Measurements from ENCODE around the gene ANO7.

The ANO7 gene

DNA sequence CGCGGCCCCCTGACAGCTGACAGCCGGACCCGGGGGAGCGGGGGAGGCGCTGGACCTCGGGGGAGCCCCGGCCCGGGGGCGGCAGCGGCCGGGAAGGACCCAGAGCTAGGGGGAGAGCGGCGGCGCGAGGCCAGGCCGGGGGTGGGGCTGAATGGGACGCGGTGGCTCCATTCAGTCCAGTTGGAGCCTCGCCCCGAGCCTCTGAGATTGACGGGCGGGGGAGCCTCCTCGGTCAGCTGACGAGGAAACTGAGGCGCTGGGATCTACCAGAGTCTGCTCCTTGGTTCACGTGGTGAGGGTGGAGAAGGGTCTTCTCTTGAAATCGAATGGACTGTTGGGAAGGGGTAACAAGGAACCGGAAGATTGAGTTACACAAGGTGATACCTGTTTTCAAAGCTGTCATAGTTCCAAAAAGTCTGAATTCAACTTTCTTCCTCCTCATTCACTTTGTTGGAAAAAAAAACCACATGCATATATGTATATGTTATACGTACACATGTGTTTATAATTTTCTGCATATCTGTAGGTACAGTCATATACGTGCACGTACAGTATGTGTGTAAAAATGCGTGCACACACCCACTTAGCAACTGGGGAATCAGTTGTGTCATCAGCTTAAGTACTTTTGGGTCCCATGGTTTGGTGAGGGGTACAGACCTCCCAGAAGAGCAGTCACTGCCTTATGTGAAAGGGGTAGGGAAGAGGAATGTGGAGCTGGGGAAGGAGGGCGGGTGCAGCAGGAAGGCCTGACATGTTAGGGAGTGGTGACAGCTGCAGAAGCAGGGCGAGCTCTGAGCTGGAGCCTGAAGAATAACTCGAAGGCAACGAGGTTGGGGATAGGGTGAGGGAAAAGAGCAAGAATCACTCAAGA is 37.6 kb upstream of the ANO7 start:
- H3K4me3 ChIP-seq (ENCODE audit: low read depth, low read length), result peak overlapping the region; percentile 68
- TF ChIP-seq, protein P1, sequence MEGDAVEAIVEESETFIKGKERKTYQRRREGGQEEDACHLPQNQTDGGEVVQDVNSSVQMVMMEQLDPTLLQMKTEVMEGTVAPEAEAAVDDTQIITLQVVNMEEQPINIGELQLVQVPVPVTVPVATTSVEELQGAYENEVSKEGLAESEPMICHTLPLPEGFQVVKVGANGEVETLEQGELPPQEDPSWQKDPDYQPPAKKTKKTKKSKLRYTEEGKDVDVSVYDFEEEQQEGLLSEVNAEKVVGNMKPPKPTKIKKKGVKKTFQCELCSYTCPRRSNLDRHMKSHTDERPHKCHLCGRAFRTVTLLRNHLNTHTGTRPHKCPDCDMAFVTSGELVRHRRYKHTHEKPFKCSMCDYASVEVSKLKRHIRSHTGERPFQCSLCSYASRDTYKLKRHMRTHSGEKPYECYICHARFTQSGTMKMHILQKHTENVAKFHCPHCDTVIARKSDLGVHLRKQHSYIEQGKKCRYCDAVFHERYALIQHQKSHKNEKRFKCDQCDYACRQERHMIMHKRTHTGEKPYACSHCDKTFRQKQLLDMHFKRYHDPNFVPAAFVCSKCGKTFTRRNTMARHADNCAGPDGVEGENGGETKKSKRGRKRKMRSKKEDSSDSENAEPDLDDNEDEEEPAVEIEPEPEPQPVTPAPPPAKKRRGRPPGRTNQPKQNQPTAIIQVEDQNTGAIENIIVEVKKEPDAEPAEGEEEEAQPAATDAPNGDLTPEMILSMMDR (IDR thresholded peaks at IDR 0.05; ENCODE audit: borderline replicate concordance, insufficient read depth, low read depth, low read length), result no peak

DNA sequence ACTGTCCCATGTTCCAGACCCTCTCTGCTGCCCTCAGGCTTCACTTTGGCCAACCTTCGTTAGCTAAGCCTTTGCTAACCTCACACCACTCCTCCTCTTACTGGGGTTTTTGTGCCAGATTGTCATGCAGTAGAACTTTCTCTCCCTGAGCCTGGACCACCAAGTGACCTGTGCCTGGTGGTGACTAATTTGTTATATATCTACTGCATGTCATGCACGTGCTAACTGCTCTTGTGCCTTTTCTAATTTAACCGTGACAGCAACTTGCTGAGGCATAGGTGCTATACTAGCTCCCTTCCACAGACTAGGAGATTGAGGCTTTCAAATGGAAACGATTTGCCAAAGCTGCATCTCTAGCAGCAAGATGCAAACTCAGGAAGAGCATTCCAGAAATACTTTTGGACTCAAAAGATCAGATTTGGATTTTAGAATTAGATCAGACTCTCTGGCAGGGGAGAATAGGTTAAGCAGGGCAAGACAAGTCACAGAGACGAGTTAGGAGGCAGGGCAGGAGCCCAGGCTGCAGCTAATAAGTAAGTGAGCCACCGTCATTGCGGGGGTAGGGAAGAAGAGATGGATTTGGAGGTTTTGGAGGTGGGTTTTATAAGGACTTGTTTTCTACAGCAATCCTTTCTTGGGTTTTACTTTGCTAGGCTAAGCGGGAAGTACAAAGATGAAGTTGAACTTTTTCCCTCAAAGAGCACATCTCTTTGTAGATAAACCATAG is 36.4 kb upstream of the ANO7 start:
- TF ChIP-seq, protein P1 (IDR thresholded peaks at IDR 0.05; ENCODE audit: borderline replicate concordance, insufficient read depth, low read depth, low read length), result no peak
- no peak overlapping the region for H3K4me3 ChIP-seq (ENCODE audit: low read depth, low read length)

DNA sequence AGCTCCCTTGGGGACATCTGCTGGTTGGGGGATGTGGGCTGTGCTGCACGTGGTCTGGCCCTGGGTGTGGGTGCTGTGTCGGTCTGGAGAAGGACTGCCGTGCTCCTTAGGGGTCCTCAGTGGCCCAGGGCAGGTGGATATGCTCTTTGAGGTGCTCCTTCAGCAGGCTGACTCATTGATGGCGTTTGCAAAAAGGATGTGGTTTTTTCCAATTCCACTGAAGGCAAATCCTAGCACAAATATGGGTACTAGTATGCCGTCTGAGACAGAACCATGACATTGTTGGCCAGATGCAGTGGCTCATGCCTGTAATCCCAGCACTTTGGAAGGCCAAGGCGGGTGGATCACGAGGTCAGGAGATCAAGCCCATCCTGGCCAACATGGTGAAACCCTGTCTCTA is 34.9 kb upstream of the ANO7 start:
- TF ChIP-seq, protein P1 (IDR thresholded peaks at IDR 0.05; ENCODE audit: borderline replicate concordance, insufficient read depth, low read depth, low read length), result no peak
- H3K4me3 ChIP-seq (ENCODE audit: low read depth, low read length), result no peak overlapping the region

DNA sequence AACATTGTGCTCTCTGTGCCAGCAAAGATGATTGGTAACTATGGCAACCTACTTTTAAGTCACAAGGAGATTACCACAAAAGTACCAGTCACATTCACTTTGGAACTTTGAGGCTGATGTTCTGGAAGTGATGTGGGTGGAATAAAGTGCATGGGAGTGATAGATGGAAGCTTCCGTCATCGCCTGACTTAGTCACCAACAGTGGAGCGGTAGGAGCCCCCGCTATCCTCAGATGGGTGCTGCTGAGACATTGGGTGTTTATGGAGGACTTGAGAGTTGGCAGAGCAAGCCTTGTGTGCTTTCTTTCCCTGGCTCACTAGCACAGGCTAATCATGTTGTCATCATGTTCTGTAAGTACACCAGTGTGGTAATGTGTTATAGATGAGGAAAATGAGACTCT is 33.6 kb upstream of the ANO7 start:
- TF ChIP-seq, protein P1 (IDR thresholded peaks at IDR 0.05; ENCODE audit: borderline replicate concordance, insufficient read depth, low read depth, low read length), result no peak
- no peak overlapping the region for H3K4me3 ChIP-seq (ENCODE audit: low read depth, low read length)

DNA sequence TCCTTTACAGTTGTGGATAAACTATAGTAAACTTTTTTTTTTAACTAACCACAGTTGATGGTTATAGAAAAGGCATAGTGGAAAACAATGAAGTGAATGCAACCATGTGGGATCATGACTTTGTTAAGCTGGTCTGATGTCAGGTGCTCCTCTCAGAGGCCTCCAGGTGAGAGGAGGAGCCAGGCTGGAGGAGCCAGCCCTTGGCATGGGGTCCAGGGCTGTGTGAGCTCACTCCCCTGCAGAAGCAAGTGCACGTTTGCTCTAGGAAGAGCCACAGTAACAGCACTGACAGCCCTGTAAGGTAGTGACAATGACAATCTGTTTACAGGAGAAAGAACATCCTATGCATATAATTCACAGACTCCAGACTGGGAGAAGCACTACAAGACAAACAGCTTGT is 32.5 kb upstream of the ANO7 start:
- TF ChIP-seq, protein P1 (IDR thresholded peaks at IDR 0.05; ENCODE audit: borderline replicate concordance, insufficient read depth, low read depth, low read length), result no peak
- no peak overlapping the region for H3K4me3 ChIP-seq (ENCODE audit: low read depth, low read length)

DNA sequence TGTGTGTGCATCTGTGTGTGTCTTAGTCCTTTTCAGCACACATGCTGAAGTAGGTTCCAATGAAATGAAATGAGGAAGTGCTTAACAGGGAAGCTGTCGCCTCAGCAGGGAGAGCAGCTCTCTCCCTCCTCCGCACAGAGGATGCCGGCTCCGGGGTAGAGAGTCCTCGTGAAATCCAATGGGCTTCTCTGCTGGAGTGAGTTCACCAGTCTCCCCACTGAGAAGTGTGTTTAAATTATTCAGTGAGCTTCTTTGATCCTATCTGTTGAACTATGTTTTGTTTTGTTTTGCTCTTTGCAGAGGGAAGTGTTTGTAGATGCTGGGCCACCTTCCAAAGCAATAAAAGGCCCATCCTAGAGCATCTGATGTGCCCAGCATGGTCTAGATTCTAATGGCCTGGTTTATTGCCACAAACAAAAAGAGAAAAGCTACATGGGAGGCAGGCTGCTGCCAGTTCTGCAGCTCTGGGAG is 31.5 kb upstream of the ANO7 start:
- TF ChIP-seq, protein P1 (IDR thresholded peaks at IDR 0.05; ENCODE audit: borderline replicate concordance, insufficient read depth, low read depth, low read length), result no peak
- H3K4me3 ChIP-seq (ENCODE audit: low read depth, low read length), result no peak overlapping the region
